Endodermal cell (in vitro differentiated cells): ENCODE measurements around the gene RPRD1A. TPM values are rescaled to one million over a fixed set of nuclear protein-coding genes. Genes with fewer than 3 reads are reported as not detected.

Source experiments
- DNase-seq: peaks from one replicate; pipeline ENCODE4 v3.0.0-alpha.2; 2017
- H3K27ac ChIP-seq: 2 replicates; pipeline ENCODE4 v1.5.1; 2013; ENCODE audit warnings: mild to moderate bottlenecking, low read depth, low read length, moderate library complexity
- H3K27me3 ChIP-seq: 2 replicates; pipeline ENCODE4 v1.6.1; 2013; ENCODE audit warnings: mild to moderate bottlenecking, low read length, moderate library complexity; ENCODE audit not compliant: insufficient read depth, control insufficient read depth, poor library complexity, severe bottlenecking
- H3K36me3 ChIP-seq: 2 replicates; pipeline ENCODE4 v1.7.0; 2013; ENCODE audit warnings: mild to moderate bottlenecking, low read length, moderate library complexity; ENCODE audit not compliant: control insufficient read depth, insufficient read depth
- H3K4me1 ChIP-seq: one replicate; pipeline ENCODE4 v1.7.0; 2013; ENCODE audit warnings: low read length; ENCODE audit not compliant: control insufficient read depth, insufficient read depth
- H3K4me3 ChIP-seq: 2 replicates; pipeline ENCODE4 v1.5.1; 2013; ENCODE audit warnings: mild to moderate bottlenecking, low read length, moderate library complexity
- H3K9ac ChIP-seq: 2 replicates; pipeline ENCODE4 v1.6.1; 2013; ENCODE audit warnings: mild to moderate bottlenecking, low read length, moderate library complexity; ENCODE audit not compliant: poor library complexity, severe bottlenecking; ENCODE audit errors: extremely low read depth
- H3K9me3 ChIP-seq: 2 replicates; pipeline ENCODE4 v1.6.1; 2013; ENCODE audit warnings: mild to moderate bottlenecking, low read length, moderate library complexity; ENCODE audit not compliant: control insufficient read depth
- H3K27ac Mint-ChIP-seq: 2 replicates; pipeline ENCODE4 v1.8.0; 2020; ENCODE audit warnings: mixed read lengths
- H3K27me3 Mint-ChIP-seq: 2 replicates; pipeline ENCODE4 v1.8.0; 2021; ENCODE audit warnings: mild to moderate bottlenecking, mixed read lengths; ENCODE audit not compliant: insufficient read depth
- H3K36me3 Mint-ChIP-seq: 2 replicates; pipeline ENCODE4 v1.8.0; 2020; ENCODE audit warnings: low read depth, mixed read lengths
- H3K4me1 Mint-ChIP-seq: 2 replicates; pipeline ENCODE4 v1.8.0; 2020; ENCODE audit warnings: mixed read lengths
- H3K4me3 Mint-ChIP-seq: 2 replicates; pipeline ENCODE4 v1.8.0; 2020; ENCODE audit warnings: mild to moderate bottlenecking, moderate library complexity, mixed read lengths
- H3K9me3 Mint-ChIP-seq: 2 replicates; pipeline ENCODE4 v1.8.0; 2020; ENCODE audit warnings: mild to moderate bottlenecking, mixed read lengths
- CTCF ChIP-seq: fragments of 200-600 bp; sonication (generic); conservative IDR thresholded peaks from 2 replicates; pipeline ENCODE4 v1.5.0; 2021; ENCODE audit warnings: antibody characterized with exemption, mild to moderate bottlenecking
- WGBS, 2 experiments: methylation state at CpG; one replicate each; pipeline versions ENCODE4 v1.1.5 to v1.1.7; 2013; ENCODE audit warnings: missing lambda C conversion rate in 2 of 2, mixed read lengths in 1 of 2; ENCODE audit not compliant: insufficient coverage in 1 of 2, insufficient read length in 1 of 2; 5-methylcytosine and 5-hydroxymethylcytosine counted together
- total RNA-seq, 2 donors: library from RNA; stranded (reverse); fragmentation: NEBNext Ultra II Directional in 1 of 2; extraction: Animal tissue kit (Norgen Biotek cat#: 25700) in 1 of 2; gene quantifications; 2 replicates in 1 of 2; 3 replicates in 1 of 2; pipeline ENCODE4 v1.2.1, GENCODE V29; 2021

Gene RPRD1A
- total RNA-seq, 2 donors from 2014 or later: 90.5 to 97.7 TPM

DNA sequence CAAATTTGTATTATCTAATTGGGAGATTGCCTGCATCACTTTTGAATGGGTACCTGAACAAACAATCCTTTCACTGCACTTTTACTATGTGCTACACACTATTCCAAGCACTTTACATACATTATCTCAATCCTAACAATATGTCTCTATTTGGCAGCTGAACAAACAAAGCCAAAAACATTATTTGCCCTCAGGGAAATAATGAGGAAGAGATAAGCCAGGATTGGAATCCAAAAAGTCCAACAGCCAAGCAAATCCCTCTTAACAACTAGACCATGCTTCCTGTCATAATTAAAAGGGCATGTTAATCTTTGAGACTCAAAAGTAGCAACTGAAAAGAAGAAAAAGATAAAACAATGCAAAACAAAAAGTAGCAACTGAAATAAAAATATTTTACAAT is 32.1 kb downstream of the RPRD1A start:
- no peak overlapping the region for H3K27ac ChIP-seq
- Mint-ChIP-seq H3K27me3 (no peaks in the 10 kb centered on the region), H3K4me3 (no peak overlapping the region), H3K36me3 (peaks cover 62% of the 10 kb centered on the region), H3K4me1 (no peaks in the 10 kb centered on the region), H3K9me3 (peaks cover 34% of the 10 kb centered on the region), H3K27ac (no peak overlapping the region)
- TF ChIP-seq CTCF: no peak
- H3K36me3 ChIP-seq: peaks cover 64% of the 10 kb centered on the region
- no peak for DNase-seq
- no peaks in the 10 kb centered on the region for H3K4me1 ChIP-seq
- peaks cover 39% of the 10 kb centered on the region for H3K9me3 ChIP-seq
- H3K9ac ChIP-seq: no peak overlapping the region
- H3K4me3 ChIP-seq: no peak overlapping the region
- no peaks in the 10 kb centered on the region for H3K27me3 ChIP-seq

- no peak overlapping the region for H3K4me3 Mint-ChIP-seq
- 91 to 100% methylated on average over 1 of the region's 1 CpG for WGBS, 2 experiments
- Histone ChIP-seq H3K4me1 (no peaks in the 10 kb centered on the region), H3K36me3 (peaks cover 61% of the 10 kb centered on the region), H3K27me3 (no peaks in the 10 kb centered on the region), H3K4me3 (no peak overlapping the region), H3K9ac (no peak overlapping the region), H3K27ac (no peak overlapping the region), H3K9me3 (peaks cover 31% of the 10 kb centered on the region)
- H3K4me1 Mint-ChIP-seq: peaks cover under 1% of the 10 kb centered on the region
- H3K9me3 Mint-ChIP-seq: peaks cover 26% of the 10 kb centered on the region
- H3K27me3 Mint-ChIP-seq: no peaks in the 10 kb centered on the region
- H3K36me3 Mint-ChIP-seq: peaks cover 56% of the 10 kb centered on the region
- no peak for DNase-seq
- no peak overlapping the region for H3K27ac Mint-ChIP-seq
- no peak for TF ChIP-seq CTCF
Observed at GRCh38 chr18:36034299-36034895, 33.0 kb downstream of the RPRD1A start.

- 92 to 97% methylated on average over 2 of the region's 2 CpGs for WGBS, 2 experiments
- Mint-ChIP-seq H3K9me3 (peaks cover 1% of the 10 kb centered on the region), H3K27me3 (no peaks in the 10 kb centered on the region), H3K36me3 (peaks cover 44% of the 10 kb centered on the region), H3K27ac (no peak overlapping the region), H3K4me3 (no peak overlapping the region), H3K4me1 (peaks cover 5% of the 10 kb centered on the region)
- Histone ChIP-seq H3K9me3 (peaks cover 6% of the 10 kb centered on the region), H3K27ac (no peak overlapping the region), H3K36me3 (peaks cover 59% of the 10 kb centered on the region), H3K27me3 (no peaks in the 10 kb centered on the region), H3K9ac (no peak overlapping the region), H3K4me1 (no peaks in the 10 kb centered on the region), H3K4me3 (no peak overlapping the region)
- no peak for DNase-seq
- no peak for TF ChIP-seq CTCF
Observed at GRCh38 chr18:36031903-36032302, 35.5 kb downstream of the RPRD1A start.
